Stimulated activated CD4-positive, alpha-beta T cell treated with anti-CD3 and anti-CD28 coated beads, Interleukin-1b, Interleukin-23, amount 100 ng/mL, for 1 hour (primary cell): ENCODE measurements around the gene ISY1.
A peak's percentile ranks its signal among the peaks of the same experiment; 100 is the strongest.
"Not testable (repeated sequence)": the region's sequence is repeated elsewhere in the genome, so short reads cannot be mapped to it uniquely, and the experiment has no call there.

Source experiments
- DNase-seq, 2 donors: peaks; one replicate each; pipeline ENCODE4 v3.0.0-alpha.2; 2020; ENCODE audit warnings: low read depth in 2 of 2

ISY1 gene

DNA sequence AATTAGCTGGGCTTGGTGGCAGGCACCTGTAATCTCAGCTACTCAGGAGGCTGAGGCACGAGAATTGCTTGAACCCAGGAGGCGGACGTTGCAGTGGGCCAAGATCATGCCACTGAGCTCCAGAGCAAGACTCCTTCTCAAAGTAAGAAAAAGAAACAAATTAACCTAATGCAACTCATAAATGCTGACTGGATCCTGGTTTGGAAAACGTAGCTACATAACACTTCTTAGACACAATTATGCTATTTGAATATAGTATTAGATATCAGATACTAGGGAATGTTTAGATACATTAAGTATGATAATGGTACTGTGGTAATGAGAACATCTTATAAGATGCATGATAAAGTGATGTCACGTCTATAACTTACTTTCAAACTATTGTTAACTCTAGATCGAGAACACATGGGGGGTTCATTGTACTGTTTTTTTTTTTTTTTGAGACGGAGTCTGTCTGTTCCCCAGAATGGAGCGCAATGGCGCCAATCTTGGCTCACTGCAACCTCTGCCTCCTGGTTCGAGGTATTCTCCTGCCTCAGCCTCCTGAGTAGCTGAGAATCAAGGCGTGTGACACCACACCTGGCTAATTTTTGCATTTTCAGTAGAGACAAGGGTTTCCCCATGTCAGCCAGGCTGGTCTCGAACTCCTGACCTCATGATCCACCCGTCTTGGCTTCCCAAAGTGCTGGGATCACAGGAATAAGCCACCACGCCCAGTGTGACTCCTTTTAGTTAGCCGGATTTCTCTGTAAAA is 5.9 kb upstream of the ISY1 start:
- no peak for DNase-seq

DNA sequence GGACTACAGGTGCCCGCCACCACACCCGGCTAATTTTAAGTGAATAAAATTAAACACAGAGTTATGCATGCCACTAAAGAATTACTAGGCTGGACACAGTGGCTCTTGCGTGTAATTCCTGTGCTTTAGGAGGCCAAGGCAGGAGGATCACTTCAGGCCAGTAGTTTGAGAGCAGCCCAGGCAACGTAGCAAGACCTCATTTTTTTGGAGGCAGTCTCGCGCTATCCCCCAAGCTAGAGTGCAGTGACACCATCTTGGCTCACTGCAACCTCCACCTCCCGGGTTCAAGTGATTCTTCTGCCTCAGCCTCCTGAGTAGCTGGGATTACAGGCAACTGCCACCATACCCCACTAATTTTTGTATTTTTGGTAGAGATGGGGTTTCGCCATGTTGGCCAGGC is 4.7 kb upstream of the ISY1 start:
- not testable (repeated sequence) for DNase-seq

DNA sequence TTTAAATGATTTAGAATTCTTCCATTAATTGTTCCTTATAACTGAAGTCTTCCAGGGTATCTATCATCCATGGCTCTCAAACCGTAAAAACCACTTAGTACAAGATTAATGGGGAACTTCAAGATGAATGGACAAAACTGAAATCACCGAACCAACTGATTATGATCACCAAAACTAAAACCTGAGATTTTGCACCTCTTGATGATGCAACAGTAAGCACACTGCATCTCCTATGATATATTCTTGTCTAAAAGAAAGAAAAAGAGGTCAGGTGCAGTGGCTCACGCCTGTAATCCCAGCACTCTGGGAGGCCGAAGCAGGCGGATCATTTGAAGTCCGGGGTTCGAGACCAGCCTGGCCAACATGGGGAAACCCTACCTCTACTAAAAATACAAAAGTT is 3.6 kb upstream of the ISY1 start:
- no peak for DNase-seq

DNA sequence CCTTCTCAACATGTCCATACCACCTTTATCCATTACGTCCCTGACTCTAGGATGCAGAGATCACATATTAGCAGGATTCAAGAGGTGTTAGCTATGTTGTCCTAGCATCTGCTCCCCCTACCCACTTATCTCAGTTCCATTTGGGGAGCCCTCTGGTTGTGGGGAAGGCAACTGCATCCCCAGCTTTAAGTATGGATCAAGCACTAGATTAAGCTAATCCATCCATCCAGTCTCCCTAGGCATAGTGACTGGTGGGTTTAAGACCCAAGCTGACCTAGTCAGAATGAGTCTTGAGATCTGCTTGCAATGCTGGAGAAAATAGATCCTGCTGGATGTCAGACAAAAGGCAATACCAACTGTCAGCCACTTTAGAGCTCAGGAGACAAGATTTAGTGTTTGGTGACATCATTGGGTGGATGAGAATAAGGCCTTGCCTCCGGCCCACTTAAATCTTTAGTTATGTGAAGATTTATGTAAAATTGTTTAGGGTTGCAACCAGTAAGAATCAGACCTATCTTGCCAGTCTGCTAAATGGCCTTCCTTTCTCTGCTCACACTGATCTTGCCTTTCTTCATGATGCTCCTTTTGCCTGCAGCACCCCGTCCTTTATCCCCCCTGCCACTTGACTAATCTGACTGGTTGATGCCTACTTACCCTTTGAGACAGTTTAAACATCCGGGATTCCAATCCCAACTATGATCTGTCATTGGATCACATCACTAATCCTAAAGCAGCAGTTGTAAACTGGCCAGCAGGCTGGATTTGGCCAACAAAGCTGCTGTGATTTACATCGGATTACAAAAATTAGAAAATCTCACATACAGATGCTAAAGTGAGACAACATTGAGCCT is 2.1 kb upstream of the ISY1 start:
- no peak for DNase-seq

DNA sequence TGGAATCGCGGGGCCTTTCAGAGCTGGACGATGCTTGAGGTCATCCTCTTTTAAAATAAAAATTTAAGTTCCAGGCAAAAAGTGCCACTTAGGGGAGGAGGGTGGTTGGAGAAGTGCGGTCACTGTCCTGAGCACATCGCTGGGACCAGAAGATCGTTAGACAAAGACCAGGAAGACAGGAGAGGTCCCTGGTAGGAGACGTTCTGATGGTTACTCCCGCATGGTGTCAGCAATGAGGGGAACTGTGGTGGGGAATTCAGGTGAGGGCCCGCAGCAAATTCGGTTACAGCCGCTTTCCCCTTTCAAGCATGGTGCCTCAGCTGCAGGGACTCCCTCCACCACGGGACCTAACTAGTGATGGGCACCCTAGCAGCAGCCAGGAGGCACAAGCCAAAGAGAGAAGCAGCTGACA is 1.0 kb upstream of the ISY1 start:
- no peak for DNase-seq

DNA sequence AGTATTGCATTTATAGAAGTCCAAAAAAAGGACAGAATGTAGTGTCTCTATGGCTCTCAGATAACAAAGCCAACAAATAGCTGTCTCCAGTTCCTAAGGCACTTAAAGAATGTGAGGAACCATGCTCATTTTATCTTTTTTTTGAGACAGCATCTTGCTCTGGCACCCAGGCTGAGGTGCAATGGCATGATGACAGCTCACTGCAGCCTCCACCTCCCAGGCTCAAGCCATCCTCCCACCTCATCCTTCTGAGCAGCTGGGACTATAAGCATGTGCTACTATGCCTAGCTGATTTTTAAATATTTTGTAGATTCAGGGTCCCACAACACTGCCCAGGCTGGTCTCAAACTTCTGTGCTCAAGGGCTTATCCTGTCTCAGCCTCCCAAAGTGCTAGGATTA is 16.1 kb downstream of the ISY1 start:
- DNase-seq = no peak

DNA sequence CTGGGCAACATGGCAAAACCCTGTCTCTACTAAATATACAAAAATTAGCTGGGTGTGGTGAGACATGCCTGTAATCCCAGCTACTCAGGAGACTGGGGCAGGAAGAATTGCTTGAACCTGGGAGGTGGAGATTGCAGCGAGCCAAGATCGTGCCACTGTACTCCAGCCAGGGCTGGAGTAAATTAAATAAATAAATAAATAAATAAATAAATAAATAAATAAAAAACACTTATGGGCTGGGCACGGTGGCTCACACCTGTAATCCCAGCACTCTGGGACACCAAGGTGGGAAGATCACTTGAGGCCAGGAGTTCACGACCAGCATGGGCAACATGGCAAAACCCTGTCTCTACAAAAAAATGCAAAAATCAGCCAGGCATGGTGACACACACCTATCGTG is 19.9 kb downstream of the ISY1 start:
- DNase-seq = not testable (repeated sequence)

DNA sequence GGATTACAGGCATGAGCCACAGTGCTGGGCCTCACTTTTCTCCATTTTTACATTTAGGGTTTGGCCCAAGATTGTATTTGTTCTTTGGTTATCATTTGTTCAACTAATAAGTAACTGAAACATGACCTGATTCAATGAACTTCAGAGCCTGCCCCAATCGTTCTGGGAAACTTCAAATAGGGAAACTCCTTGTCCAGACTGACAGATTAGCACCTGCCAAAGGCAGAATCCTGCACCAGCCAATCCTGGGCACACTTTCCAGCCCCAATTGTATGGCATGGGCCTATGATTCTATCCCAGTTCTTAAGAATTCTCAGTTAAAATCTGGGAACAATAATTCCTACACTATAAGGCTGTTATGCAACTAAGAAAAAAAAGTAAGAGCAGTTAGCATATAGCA is 21.0 kb downstream of the ISY1 start:
- DNase-seq = no peak

DNA sequence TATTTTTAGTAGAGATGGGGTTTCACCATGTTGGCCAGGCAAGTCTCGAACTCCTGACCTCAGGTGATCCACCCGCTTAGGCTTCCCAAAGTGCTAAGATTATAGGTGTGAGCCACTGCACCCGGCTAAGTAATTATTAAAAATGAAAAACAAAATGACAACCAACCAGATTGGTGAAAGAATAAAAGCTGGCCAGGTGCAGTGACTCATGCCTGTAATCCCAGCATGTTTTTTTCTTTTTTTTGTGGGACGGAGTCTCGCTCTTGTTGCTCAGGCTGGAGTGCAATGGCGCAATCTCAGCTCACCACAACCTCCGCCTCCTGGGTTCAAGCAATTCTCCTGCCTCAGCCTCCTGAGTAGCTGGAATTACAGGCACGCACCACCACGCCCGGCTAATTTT is 24.6 kb downstream of the ISY1 start:
- not testable (repeated sequence) for DNase-seq

DNA sequence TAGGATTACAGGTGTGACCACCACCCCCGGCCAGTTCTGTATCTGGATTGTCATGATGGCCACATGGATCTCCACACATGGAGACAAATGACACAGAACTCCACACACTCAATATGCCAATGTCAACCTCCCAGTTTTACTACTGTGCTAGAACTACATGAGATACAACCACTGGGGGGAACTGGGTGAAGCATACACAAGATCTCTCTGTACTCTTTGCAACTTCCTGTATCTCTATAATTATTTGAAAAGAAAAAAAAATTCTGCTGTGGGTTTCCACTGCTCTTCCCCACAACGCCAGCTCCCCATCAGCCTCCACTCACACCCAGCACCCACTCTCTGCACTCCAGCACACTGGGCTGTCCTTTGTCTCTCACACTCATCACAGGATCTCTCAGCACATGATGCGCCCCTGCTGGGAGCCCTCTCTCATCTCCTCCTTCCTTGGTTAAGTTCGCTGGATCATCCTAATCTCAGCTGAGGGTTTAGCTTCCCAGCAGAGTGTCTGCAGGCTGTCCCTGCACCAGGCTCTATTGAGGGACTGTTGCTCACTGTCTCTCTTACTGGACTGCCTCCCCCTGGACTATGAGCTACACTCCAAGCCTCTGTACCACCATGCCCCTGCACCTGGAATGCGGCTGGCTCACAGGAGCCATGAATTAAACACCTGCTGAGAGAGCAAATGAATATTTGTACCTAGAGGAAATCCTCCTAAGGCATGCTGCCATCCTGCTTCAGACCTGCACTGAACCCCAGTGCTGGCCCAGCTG is 28.6 kb downstream of the ISY1 start:
- no peak for DNase-seq

DNA sequence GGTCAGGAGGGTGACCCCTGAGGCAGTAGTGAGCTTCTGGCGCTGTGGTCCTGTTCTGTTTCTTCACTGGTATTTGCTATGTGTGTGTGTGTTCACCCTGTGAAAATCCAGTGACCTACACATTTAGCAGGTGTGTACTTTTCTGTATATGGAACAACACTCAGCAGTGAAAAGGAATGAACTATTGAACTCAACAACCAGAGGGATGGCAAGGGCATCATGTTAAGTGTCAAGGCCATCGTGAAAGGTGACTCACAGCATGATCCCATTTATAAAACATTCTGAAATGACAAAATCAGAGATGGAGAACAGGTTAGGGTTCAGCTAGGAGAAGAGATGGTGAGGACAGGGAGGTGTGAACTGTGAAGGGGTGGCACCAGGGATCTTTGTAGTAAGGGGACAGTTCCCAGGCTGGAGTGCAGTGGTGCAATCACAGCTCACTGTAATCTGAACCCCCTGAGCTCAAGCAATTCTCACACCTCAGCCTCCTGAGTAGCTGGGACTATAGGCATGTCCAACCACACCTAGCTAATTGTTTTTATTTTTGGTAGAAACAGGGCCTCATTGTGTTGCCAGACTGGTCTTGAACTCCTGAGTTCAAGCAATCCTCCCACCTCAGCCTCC is 29.3 kb downstream of the ISY1 start:
- DNase-seq = no peak

DNA sequence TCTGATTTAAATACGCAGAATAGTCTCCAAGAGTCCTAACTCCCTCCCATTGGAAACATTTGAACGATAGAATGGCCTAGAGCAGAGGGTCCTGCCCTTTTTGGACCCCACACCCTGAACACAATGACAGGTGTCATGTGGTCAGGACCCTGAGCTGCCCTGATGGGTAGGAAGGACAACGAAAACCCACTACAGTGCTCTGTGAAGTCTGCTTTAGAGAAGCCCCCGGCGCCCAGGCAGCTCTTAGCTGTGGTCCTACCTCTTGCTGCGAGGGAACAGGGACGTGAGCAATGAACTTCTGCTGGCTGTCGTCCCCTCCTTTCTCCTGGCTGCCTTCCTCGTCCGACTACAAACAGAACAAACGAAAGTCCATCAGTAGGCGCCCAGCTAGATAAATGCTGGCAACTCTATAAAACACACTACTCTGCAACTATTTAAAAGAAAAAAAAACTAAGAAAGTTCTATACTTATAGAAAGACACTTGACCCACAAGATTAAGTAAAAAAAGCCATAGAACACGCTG is 30.5 kb downstream of the ISY1 start:
- DNase-seq = no peak

DNA sequence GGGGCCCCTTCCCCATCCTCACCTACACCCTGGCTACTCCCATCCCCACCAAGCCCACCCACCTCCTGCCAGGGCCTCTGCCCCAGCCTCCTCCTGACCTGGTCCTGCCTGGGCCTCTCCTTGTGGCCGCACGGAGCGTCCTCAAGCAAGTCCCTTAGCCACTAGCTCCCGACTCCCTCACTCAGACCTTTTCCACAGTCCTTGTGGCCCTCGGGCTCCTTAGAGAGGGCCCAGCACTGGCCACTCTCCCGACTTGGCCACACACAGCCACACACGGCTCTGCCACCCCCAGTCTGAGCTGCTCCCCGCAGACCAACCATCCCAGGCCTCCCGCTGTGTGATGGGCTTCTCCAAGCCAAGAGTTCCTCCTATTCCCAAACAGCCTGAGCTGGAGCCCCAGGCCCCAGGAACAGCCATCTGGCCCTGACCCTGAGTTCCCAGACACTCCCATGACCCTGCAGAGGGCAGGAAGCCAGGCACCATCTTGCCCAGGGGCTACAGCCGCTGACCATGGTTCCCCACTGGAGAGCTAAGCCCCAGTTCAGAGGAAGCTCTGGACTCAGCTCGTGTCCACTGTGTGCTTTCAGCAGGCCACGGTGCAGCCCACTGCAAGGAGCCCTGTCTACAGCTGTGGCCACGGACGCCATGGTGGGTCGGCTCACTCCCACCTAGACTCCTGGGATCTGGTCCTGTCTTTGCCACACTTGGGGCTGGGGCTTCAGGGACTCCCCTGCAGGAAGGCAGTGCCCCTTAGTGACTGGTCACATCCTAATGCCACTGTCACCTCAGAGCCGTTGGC is 32.3 kb downstream of the ISY1 start:
- no peak for DNase-seq

DNA sequence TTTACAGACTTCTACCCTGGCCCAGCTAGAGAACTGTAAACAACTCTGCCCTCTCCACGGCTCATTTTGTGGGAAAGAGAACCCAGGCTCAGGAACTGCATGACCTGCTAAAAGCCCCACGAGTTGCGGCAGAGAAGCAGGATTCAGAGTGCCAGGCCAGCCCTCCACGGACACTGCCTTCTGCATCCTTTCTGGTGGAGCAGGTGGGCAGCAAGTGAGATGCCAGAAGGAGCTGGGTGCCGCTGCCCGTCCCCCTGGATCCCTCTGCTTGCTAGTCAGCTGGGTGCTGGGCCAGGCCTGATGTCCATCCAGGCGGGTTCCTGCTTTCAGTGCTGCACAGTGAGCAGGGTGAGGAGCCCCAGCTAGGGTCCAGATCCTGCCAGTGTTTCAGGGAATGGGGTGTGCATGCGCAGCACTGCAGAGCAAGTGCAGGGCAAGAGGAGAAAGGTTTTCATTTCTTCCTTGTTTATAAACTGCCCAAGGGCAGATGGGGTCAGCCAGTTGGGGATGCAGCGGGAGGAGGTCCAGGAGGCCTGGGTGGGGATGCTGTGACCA is 34.1 kb downstream of the ISY1 start:
- DNase-seq = no peak

DNA sequence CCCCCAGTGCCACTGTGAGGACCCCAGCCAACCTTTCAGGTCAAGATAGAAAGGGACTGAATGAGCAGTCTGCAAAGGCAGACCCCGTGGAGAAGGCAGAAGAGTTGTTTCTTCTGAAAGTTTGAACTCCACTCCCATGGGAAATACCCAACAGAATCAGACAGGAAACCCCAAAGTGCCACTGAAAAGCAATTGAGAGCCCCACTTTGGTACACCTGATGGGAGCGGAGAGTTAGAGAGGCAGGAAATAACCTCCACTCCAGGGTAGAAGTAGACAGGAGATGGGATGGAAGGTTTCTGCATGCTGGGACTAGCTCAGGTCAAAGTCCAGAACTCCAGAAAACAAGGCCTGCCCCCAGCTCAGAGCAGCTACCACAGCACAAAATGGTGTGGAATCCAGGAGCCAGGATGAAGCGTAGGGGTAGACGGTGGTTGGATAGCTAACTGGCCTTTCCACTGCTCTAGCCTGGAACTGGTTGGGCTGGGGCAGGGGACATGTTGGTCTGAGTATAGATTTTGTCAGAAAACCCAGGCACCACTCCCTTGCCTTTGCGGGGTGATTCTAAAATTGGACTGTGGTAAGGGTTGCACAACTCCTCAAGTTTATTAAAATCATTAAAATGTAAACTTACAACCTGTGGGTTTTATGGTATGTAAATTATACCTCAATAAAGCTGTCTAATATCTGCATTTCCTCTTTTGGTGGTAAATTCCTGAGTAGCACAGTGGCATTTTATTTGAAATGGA is 37.4 kb downstream of the ISY1 start:
- DNase-seq = no peak

DNA sequence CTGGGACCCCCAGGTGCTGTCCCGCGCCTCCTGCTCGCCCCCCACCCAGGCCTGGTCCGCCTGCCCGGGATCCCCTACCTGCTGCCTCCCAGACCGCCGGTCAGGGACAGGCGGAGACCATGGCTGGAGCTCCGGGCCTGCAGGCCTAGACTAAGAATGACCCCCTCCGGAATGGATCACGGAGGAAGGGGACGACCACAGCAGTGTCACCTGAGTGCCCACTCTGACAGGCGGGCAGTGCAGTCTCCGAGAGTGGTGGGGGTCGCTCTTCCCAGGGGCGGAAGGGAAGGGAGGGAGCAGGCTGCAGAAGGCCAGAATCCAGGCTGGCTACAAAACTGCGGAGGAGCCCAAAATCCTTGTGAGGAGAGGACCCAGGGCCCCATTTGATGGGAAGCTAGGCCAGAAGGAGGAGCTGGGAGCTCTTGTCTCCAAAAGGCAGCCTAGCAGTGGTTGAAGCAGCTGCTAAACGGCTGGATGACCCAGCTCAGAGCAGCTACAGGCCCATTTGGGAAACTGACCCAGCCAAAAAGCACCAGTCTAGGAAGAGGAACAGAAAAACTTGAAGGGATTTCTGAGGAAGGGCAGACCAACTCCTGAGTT is 38.4 kb downstream of the ISY1 start:
- DNase-seq = no peak

DNA sequence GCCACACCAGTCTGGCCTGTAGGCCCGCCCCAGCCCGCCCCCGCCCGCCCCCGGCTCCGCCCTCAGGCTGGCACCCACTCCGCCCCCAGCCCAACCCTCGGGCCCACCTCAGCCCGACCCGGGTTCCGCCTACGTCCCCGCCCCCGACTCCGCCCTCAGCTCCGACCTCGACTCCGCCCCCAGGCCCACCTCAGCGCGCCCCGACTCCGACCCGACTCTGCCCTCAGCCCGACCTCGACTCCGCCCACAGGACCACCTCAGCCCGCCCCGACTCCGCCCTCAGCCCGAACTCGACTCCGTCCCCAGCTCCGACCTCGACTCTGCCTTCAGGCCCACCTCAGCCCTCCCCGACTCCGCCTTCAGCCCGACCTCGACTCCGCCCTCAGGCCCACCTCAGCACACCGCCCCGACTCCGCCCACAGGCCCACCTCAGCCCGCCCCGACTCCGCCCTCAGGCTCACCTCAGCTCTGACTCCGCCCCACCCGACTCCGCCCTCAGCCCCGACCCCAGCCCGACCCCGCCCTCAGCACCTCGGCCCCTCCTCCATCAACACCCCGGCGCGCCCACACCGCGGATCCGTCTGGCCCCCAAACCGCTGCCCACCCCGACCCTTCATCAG is 39.0 kb downstream of the ISY1 start, which contains the start of gene RAB43:
TSS of gene RAB43 (minus strand) at position 13 of the 620 bp plus-strand sequence. CDS start 315 bp downstream, outside the sequence.
- peak; percentile 71 for DNase-seq

DNA sequence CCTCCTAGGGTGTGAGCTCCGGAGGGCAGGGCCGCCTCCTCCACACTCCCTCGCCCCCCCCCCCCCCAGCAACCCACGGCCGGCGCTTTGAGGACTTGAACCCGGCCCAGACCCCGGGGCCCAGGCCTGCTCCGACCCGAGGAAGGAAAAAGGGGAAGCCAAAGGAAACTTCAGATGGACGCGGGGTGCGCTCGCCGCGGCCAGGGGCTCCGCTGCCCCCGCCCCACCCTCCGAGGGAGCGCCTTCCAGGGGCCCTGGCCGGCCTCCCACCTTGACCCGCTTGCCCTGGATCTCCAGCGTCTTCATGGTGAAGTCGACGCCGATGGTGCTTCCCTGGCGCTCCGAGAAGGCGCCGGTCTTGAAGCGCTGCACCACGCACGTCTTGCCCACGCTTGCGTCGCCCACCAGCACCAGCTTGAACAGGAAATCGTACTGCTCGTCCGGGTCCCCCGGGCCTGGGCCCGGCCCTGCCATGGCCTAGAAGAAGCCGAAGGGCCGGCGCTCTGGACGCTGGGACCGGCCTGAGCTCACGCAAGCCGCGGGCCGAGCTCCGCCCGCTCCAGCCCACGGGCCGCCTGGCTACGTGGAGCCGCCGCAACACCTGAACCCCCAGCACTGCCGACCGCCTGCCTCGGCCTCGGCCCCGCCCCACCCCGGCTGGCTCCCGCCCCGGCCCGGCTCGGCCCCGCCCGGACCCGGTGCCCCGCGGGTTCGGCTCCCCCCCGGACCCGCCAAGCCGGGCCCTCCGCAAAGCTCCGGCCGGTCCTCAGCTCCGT is 39.7 kb downstream of the ISY1 start:
- no peak for DNase-seq
